ENCODE results near the gene CDA.

Gene CDA

GRCh38 chr1:20625176-20626097 is 36.5 kb downstream of the CDA start:
- no peak for TF ChIP-seq CTCF (IDR thresholded peaks at IDR 0.05; ENCODE audit: low read length, missing control alignments)
- no peak for DNase-seq (ENCODE audit: low read depth)
- H3K4me3 ChIP-seq (replicated peaks; ENCODE audit: low read depth, low read length) = no peak overlapping the region

DNA sequence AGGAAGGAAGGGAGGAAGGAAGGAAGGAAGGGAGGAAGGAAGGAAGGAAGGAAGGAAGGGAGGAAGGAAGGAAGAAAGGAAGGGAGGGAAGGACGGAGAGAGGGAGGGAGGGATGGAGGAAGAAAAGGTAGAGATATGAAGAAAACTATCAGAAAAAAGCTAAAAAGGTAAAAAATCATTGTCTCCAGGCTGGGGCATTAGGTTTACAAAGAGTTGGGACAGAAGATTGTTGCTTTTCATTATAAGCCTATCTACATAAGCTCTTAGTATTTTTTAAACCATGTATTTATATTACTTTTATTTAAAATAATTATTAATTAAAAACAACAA is 37.2 kb downstream of the CDA start:
- no peak overlapping the region for H3K4me3 ChIP-seq (replicated peaks; ENCODE audit: low read depth, low read length)
- no peak for DNase-seq (ENCODE audit: low read depth)
- TF ChIP-seq CTCF (IDR thresholded peaks at IDR 0.05; ENCODE audit: low read length, missing control alignments) = no peak

DNA sequence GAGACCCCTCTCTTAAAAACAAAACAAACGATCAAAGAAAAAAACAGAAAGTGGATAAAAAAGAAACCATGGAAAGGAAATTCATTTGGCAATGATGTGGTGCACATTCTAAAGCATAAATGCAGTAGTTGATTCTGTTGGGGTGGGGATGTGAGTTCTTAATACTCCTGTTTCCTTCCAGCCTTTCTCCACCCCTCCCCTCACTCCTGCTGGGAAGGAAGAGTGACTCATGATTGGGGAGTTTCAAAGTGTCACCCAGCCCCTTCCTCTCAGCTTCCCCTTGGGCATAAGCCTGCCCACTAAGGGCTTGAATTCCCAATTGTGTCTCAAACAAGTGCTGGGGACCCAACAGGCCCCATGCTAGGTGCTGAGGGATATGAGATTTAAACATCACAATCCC is 37.6 kb downstream of the CDA start:
- no peak for DNase-seq (ENCODE audit: low read depth)
- no peak for TF ChIP-seq CTCF (IDR thresholded peaks at IDR 0.05; ENCODE audit: low read length, missing control alignments)
- H3K4me3 ChIP-seq (replicated peaks; ENCODE audit: low read depth, low read length) = no peak overlapping the region

DNA sequence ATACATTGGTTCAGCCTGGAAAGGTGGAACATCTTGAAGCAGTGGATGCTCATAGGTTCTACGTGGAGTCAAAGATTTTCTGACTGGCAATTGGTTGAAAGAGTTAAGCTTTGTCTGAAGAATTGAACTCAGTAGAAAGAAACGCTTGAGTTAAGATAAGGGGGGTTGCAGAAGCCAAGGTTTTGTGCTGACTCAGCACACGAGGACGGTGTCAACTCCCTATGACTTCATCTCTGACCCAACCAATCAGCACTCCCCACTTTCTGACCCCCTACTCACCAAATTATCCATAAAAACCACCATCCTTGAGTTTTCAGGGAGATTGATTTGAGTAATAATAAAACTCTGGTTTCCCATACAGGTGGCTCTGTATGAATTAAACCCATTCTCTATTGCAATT is 41.8 kb downstream of the CDA start:
- H3K4me3 ChIP-seq (replicated peaks; ENCODE audit: low read depth, low read length) = no peak overlapping the region
- TF ChIP-seq CTCF (IDR thresholded peaks at IDR 0.05; ENCODE audit: low read length, missing control alignments) = no peak
- peak; percentile 11 for DNase-seq (ENCODE audit: low read depth)

DNA sequence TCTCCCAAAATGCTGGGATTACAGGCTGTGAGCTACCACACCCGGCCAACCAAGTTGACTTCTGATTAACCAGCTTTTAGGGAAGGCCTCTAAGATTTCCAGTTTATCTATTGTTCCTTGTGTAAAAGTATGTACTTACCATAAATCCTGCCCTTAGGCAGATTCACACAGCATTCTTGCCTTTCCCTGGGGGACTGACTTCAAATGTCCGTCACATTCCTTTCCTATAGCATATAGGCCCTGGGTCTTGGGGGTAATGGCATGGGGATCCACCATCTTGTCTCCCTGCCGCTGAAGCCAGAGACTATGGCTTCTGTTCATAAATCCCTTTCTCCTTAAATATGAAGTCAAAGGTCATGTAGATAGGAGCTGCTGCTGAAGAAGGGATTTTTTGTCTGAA is 43.5 kb downstream of the CDA start:
- no peak for DNase-seq (ENCODE audit: low read depth)
- TF ChIP-seq CTCF (IDR thresholded peaks at IDR 0.05; ENCODE audit: low read length, missing control alignments) = no peak
- no peak overlapping the region for H3K4me3 ChIP-seq (replicated peaks; ENCODE audit: low read depth, low read length)

GRCh38 chr1:20633190-20634064 is 44.5 kb downstream of the CDA start, which contains the start of gene PINK1:
Gene PINK1 (plus strand): TSS chr1:20633458. CDS start chr1:20633549, 91 bp downstream.
- TF ChIP-seq CTCF (IDR thresholded peaks at IDR 0.05; ENCODE audit: low read length, missing control alignments) = peak; percentile 67

More at GRCh38 chr1:20633190-20634064, 44.5 kb downstream of the CDA start, which contains the start of gene PINK1:
- peak within 1 kb of the TSS; percentile 58 for H3K4me3 ChIP-seq (replicated peaks; ENCODE audit: low read depth, low read length)
- peak; percentile 68 for DNase-seq (ENCODE audit: low read depth)
